Skeletal muscle tissue (tissue), 4 donors: Measurements from ENCODE around the gene SPINK7. TPM values are rescaled to one million over a fixed set of nuclear protein-coding genes. Genes with fewer than 3 reads are reported as not detected.

ENCODE experiments used
- H3K27ac ChIP-seq: one replicate; pipeline ENCODE4 v1.7.0; 2013; ENCODE audit warnings: mild to moderate bottlenecking, low read depth, low read length, inconsistent platforms
- H3K27me3 ChIP-seq, 3 donors: one replicate each; pipeline ENCODE4 v1.7.0; 2013; ENCODE audit warnings: low read length in 3 of 3; ENCODE audit not compliant: control insufficient read depth in 3 of 3, insufficient read depth in 3 of 3
- H3K36me3 ChIP-seq, 3 donors: one replicate each; pipeline ENCODE4 v1.7.0; 2013; ENCODE audit warnings: low read length in 3 of 3; ENCODE audit not compliant: control insufficient read depth in 3 of 3, insufficient read depth in 3 of 3
- H3K4me1 ChIP-seq, 3 donors: one replicate each; pipeline ENCODE4 v1.7.0; 2013; ENCODE audit warnings: low read length in 3 of 3, mild to moderate bottlenecking in 3 of 3; ENCODE audit not compliant: control insufficient read depth in 3 of 3, insufficient read depth in 3 of 3
- H3K4me3 ChIP-seq, 3 donors: one replicate each; pipeline ENCODE4 v1.7.0; 2013; ENCODE audit warnings: low read length in 3 of 3
- H3K9ac ChIP-seq, 3 donors: one replicate each; pipeline ENCODE4 v1.7.0; 2013; ENCODE audit warnings: low read length in 3 of 3, mild to moderate bottlenecking in 3 of 3, moderate library complexity in 2 of 3, low read depth in 1 of 3
- H3K9me3 ChIP-seq, 3 donors: one replicate each; pipeline ENCODE4 v1.7.0; 2013; ENCODE audit warnings: low read length in 3 of 3; ENCODE audit not compliant: control insufficient read depth in 3 of 3
- total RNA-seq: library from RNA; depleted of rRNA; stranded (reverse); fragments of >200 nt; gene quantifications from one replicate; pipeline ENCODE4 v1.2.3, GENCODE V29; 2014
- donor health status: Osteomylitis.

The SPINK7 gene
- total RNA-seq, 1 donor from 2014 or later, result not detected

- Histone ChIP-seq H3K4me1 (no peaks in the 10 kb centered on the region), H3K27ac (no peak overlapping the region), H3K4me3 (no peak overlapping the region)
Measured at GRCh38 chr5:148343046-148343407, 30.8 kb downstream of the SPINK7 start.

GRCh38 chr5:148343603-148344487 is 31.6 kb downstream of the SPINK7 start:
- Histone ChIP-seq H3K4me1 (no peaks in the 10 kb centered on the region), H3K9ac (no peak overlapping the region), H3K36me3 (no peaks in the 10 kb centered on the region), H3K4me3 (no peak overlapping the region), H3K27ac (no peak overlapping the region), H3K27me3 (no peaks in the 10 kb centered on the region), H3K9me3 (no peaks in the 10 kb centered on the region)

More at GRCh38 chr5:148343046-148343407, 30.8 kb downstream of the SPINK7 start:
- no peaks in the 10 kb centered on the region for H3K36me3 ChIP-seq
- H3K27me3 ChIP-seq, result no peaks in the 10 kb centered on the region
- no peak overlapping the region for H3K9ac ChIP-seq
- H3K9me3 ChIP-seq, result no peaks in the 10 kb centered on the region

GRCh38 chr5:148347706-148348105 is 35.5 kb downstream of the SPINK7 start:
- Histone ChIP-seq H3K9me3 (no peaks in the 10 kb centered on the region), H3K9ac (no peak overlapping the region), H3K36me3 (no peaks in the 10 kb centered on the region), H3K4me1 (no peaks in the 10 kb centered on the region), H3K27ac (no peak overlapping the region), H3K27me3 (no peaks in the 10 kb centered on the region), H3K4me3 (no peak overlapping the region)

- H3K27ac ChIP-seq, result no peak overlapping the region
- H3K36me3 ChIP-seq, result no peaks in the 10 kb centered on the region
- H3K9ac ChIP-seq, result no peak overlapping the region
- H3K9me3 ChIP-seq, result no peaks in the 10 kb centered on the region
- H3K4me3 ChIP-seq, result no peak overlapping the region
- no peaks in the 10 kb centered on the region for H3K27me3 ChIP-seq
- no peaks in the 10 kb centered on the region for H3K4me1 ChIP-seq
Measured at GRCh38 chr5:148352696-148353095, 40.5 kb downstream of the SPINK7 start.

- no peak overlapping the region for H3K9ac ChIP-seq
- no peaks in the 10 kb centered on the region for H3K36me3 ChIP-seq
- no peak overlapping the region for H3K27ac ChIP-seq
- no peak overlapping the region for H3K4me3 ChIP-seq
- H3K27me3 ChIP-seq, result no peaks in the 10 kb centered on the region
- no peaks in the 10 kb centered on the region for H3K4me1 ChIP-seq
- H3K9me3 ChIP-seq, result no peaks in the 10 kb centered on the region
Measured at GRCh38 chr5:148353634-148354033, 41.4 kb downstream of the SPINK7 start.

- no peaks in the 10 kb centered on the region for H3K36me3 ChIP-seq
- H3K27ac ChIP-seq, result no peak overlapping the region
- H3K27me3 ChIP-seq, result no peaks in the 10 kb centered on the region
- no peak overlapping the region for H3K9ac ChIP-seq
- peaks cover 0 to 3% (median 1%) of the 10 kb centered on the region in 3 donors for H3K9me3 ChIP-seq
- no peaks in the 10 kb centered on the region for H3K4me1 ChIP-seq
- H3K4me3 ChIP-seq, result no peak overlapping the region
Measured at GRCh38 chr5:148364343-148364742, 52.1 kb downstream of the SPINK7 start.

Other genes with a start within 250 kb of the SPINK7 start
- gene SPINK5, start 248.4 kb upstream of the SPINK7 start, total RNA-seq, result not detected
- not detected for gene SPINK14, start 143.9 kb upstream of the SPINK7 start, total RNA-seq
- gene SPINK6, start 109.4 kb upstream of the SPINK7 start, total RNA-seq, result not detected
- gene MARCOL, start 73.9 kb upstream of the SPINK7 start, total RNA-seq, result not detected
- not detected for gene SPINK13, start 43.6 kb upstream of the SPINK7 start, total RNA-seq
- not detected for gene SPINK9, start 23.1 kb downstream of the SPINK7 start, total RNA-seq
- gene FBXO38, start 71.5 kb downstream of the SPINK7 start, total RNA-seq, result 60.0 TPM